Testis (tissue), 2 donors: Measurements from ENCODE around the gene DNAJC8.

Source experiments
- CTCF ChIP-seq, 3 experiments: fragments of 450-650 bp in 2 of 3; fragments of 200-600 bp in 1 of 3; sonication (generic) in 1 of 3; IDR thresholded peaks; one replicate each; pipeline ENCODE4 v1.5.1; 2016 to 2019; ENCODE audit warnings: antibody characterized with exemption in 3 of 3, mild to moderate bottlenecking in 2 of 3, moderate library complexity in 1 of 3
- POLR2A ChIP-seq: fragments of 450-650 bp; IDR thresholded peaks from one replicate; pipeline ENCODE4 v1.6.1; 2017; ENCODE audit warnings: antibody characterized with exemption, mild to moderate bottlenecking, moderate library complexity

GRCh38 chr1:28233264-28233606, 406 bp upstream of the DNAJC8 start:
- no peak for TF ChIP-seq CTCF (IDR thresholded peaks at IDR 0.05)
- no peak for TF ChIP-seq POLR2A
